AG04449 (cell line): ENCODE results near the gene SMPD3.

Experiments
- CTCF ChIA-PET: fragments of 350-600 bp; formaldehyde crosslinking; extraction: SDS; loops from one replicate; lab custom pipeline; 2021; ENCODE audit warnings: antibody characterized with exemption; lab: Yijun Ruan, JAX
- POLR2A ChIA-PET: fragments of 400-600, 350-600 bp; formaldehyde crosslinking; extraction: SDS; loops from one replicate; lab custom pipeline; 2020; ENCODE audit warnings: antibody characterized with exemption, inconsistent platforms; lab: Yijun Ruan, JAX
- DNase-seq: peaks from one replicate; pipeline ENCODE4 v3.0.0-alpha.2; 2010; ENCODE audit warnings: low read depth, low spot score
- H3K4me3 ChIP-seq: 2 replicates; pipeline ENCODE4 v1.5.1; 2011; ENCODE audit warnings: low read depth, mild to moderate bottlenecking, control low read depth, low read length
- TF ChIP-seq, protein P1 (sequence below): IDR thresholded peaks from one replicate; pipeline ENCODE4 v1.5.1; 2011; ENCODE audit warnings: mild to moderate bottlenecking, moderate library complexity, low read length, control low read depth, inconsistent platforms; ENCODE audit not compliant: insufficient read depth; ENCODE audit errors: missing control alignments

SMPD3 gene

DNA sequence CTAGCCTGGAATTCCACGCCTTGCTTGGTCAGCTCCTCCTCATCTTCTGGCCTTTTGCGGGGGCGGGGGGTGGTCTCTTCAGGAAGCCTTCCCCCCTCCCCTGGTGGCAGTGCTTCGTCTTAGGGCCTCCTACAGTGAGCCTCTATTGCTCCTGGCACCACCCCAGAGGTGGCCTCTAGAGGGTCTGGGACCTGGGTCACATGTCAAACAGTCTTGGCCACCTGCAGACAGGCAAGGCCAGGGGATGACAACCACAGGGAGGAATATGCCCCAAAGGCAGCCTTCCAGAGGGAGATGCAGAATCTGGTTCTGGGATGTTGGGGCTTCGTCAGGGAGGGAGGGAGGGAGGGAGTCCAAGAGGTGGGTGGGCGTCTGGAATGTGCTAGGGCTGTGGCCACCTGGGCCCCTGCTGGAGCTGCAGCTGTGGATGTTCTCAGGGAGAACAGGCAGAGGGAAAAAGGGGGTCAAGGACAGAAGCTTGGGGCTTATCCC, 50.6 kb downstream of the SMPD3 start:
- H3K4me3 ChIP-seq: no peak overlapping the region
- ChIA-PET POLR2A (no interaction called here), CTCF (interaction anchor here (0.8 to 12.7 kb wide), 16 partner anchors 9 to 132 kb away, joined by 3 to 230 read pairs (median 7); no protein-coding TSS in a partner anchor)
- TF ChIP-seq, protein P1, sequence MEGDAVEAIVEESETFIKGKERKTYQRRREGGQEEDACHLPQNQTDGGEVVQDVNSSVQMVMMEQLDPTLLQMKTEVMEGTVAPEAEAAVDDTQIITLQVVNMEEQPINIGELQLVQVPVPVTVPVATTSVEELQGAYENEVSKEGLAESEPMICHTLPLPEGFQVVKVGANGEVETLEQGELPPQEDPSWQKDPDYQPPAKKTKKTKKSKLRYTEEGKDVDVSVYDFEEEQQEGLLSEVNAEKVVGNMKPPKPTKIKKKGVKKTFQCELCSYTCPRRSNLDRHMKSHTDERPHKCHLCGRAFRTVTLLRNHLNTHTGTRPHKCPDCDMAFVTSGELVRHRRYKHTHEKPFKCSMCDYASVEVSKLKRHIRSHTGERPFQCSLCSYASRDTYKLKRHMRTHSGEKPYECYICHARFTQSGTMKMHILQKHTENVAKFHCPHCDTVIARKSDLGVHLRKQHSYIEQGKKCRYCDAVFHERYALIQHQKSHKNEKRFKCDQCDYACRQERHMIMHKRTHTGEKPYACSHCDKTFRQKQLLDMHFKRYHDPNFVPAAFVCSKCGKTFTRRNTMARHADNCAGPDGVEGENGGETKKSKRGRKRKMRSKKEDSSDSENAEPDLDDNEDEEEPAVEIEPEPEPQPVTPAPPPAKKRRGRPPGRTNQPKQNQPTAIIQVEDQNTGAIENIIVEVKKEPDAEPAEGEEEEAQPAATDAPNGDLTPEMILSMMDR: no peak
- DNase-seq: no peak

DNA sequence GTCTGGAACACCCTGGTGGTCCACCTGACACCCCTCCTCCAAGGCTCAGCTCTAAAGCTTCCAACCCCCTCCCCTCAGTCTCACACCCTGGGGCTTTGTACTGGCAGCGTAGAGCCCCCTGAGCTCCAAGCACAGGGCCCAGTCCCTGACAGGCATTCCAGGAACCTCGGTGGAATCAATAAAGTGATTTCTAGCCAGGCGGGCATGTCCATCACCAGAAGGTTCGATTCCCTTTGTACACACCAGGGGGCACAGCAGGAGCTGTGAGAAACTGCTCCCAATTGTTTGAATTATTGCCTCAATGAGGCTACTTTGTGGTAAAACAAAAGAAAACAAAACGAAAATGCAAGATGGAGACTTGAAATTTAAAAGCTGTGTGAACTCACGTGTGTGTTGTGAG, 51.8 kb downstream of the SMPD3 start:
- TF ChIP-seq, protein P1: peak; percentile 60
- ChIA-PET POLR2A (no interaction called here), CTCF (interaction anchor here (0.6 to 12.7 kb wide), 28 partner anchors 10 to 133 kb away, joined by 3 to 230 read pairs (median 5); partner anchors contain the start of gene SMPD3)
- no peak overlapping the region for H3K4me3 ChIP-seq
- DNase-seq: peak; percentile 9

GRCh38 chr16:68395815-68396214, 52.5 kb downstream of the SMPD3 start:
- ChIA-PET POLR2A (no interaction called here), CTCF (interaction anchor here (1.1 to 12.7 kb wide), 18 partner anchors 9 to 133 kb away, joined by 3 to 230 read pairs (median 7); no protein-coding TSS in a partner anchor)
- no peak overlapping the region for H3K4me3 ChIP-seq
- TF ChIP-seq, protein P1: no peak
- no peak for DNase-seq

DNA sequence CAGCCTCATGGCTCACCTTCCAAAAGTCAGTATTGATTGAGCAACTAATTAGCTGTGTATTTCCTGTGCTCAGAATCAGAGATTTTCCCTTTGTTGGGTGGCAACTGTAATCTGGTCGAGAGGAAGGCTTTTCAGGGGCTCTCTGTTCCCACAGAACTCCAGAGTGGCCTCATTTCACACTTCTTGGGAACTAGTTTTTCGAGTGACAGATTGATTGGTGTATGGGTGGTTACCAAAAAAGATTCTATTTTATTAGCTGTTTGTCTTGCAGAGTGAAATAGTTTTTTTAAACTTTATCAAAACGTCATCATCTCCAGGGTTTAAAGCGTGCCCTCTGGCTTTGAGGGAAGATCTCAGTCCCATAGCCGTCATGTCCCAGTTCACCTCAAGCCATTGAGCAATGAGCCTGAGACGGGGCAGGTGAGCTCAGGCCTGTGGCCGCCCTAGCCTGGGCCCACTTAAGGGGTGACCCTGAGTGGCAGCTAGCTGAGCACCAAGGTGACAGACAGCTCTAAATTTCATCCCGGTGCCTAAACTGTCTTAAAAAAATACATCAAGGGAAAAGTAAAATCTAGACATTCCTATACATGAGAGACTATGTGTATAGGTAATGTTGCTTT, 53.0 kb downstream of the SMPD3 start:
- CTCF ChIA-PET: interaction anchor here (1.4 to 12.7 kb wide), 12 partner anchors 8 to 134 kb away, joined by 3 to 230 read pairs (median 14); no protein-coding TSS in a partner anchor
- POLR2A ChIA-PET: no interaction called here
- TF ChIP-seq, protein P1: no peak
- no peak for DNase-seq
- H3K4me3 ChIP-seq: no peak overlapping the region

DNA sequence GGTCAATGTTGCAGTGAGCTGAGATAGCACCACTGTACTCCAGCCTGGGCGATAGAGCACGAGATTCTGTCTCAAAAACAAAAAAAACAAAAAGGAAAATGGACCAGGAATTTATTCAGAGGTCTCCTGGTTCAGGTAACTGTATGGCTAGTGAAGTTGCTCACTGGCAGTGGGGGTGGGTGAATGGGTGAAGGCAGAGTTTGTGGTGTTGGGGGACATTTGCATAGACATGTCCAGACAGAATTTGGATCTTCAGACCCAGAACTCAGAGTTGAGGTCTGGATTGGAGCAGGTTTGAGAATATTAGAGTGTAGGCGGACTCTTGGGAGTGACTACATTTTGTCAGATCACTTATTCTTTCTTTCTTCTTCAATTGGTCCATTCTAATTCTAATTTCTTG, 55.0 kb downstream of the SMPD3 start:
- TF ChIP-seq, protein P1: no peak
- CTCF ChIA-PET: interaction anchor here (0.7 to 12.7 kb wide), 8 partner anchors 9 to 128 kb away, joined by 3 to 230 read pairs (median 12); no protein-coding TSS in a partner anchor
- no peak for DNase-seq
- POLR2A ChIA-PET: no interaction called here
- H3K4me3 ChIP-seq: no peak overlapping the region

GRCh38 chr16:68389750-68390371, 58.4 kb downstream of the SMPD3 start:
- ChIA-PET POLR2A (no interaction called here), CTCF (interaction anchor here (0.8 to 1.4 kb wide), 2 partner anchors 16 to 60 kb away, joined by 3 to 4 read pairs; no protein-coding TSS in a partner anchor)
- no peak for DNase-seq
- TF ChIP-seq, protein P1: no peak
- no peak overlapping the region for H3K4me3 ChIP-seq
